GM21367 (cell line): Measurements from ENCODE around the gene TMOD1.

Experiments
- ATAC-seq: cut with Tn5 transposase; IDR thresholded peaks from one replicate; pipeline ENCODE4 v1.9.1; 2021; ENCODE audit not compliant: unreplicated experiment

Gene TMOD1

GRCh38 chr9:97545486-97545885 is 44.0 kb downstream of the TMOD1 start:
- no peak for ATAC-seq

- no peak for ATAC-seq
Observed at GRCh38 chr9:97547098-97547829, 45.8 kb downstream of the TMOD1 start.

GRCh38 chr9:97548379-97548778 is 46.9 kb downstream of the TMOD1 start:
- no peak for ATAC-seq

- no peak for ATAC-seq
Observed at GRCh38 chr9:97548819-97549540, 47.5 kb downstream of the TMOD1 start.

DNA sequence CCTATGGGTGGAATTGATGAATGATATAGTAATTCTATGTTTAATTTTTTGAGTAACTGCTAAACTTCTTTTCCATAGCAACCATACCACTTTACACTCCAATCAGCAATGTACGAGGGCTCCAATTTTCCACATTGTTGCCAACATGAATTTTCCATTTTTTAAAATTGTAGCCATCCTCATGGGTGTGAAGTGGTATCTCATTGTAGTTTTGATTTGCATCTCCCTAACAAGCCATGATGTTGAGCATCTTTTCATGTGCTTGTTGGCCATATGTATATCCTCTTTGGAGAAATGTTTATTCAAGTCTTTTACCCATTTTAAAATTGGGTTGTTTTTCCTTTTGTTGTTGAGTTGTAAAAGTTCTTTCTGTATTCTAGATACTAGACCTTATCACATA is 48.9 kb downstream of the TMOD1 start:
- no peak for ATAC-seq

DNA sequence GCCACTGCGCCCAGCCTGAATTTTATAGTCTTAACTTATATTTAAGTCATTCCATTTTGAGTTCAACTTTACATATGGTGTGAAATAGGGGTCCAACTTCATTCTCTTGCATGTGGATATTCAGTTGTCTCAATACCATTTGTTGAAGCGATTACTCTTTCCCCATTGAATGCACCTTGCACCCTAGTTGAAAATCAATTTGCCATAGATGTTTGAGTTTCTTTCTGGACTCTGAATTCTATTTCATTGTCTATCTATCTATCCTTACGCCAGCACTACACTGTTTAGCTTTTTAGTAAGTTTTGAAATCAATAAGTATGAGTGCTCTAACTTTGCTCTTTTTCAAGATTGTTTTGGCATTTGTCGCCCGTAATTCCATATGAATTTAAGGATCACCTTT is 49.8 kb downstream of the TMOD1 start:
- ATAC-seq = no peak

GRCh38 chr9:97553141-97553540 is 51.7 kb downstream of the TMOD1 start:
- ATAC-seq = no peak

- ATAC-seq = no peak
Observed at GRCh38 chr9:97553841-97554240, 52.4 kb downstream of the TMOD1 start.

GRCh38 chr9:97554566-97555075 is 53.2 kb downstream of the TMOD1 start:
- no peak for ATAC-seq

- no peak for ATAC-seq
Observed at GRCh38 chr9:97555164-97555563, 53.7 kb downstream of the TMOD1 start.

GRCh38 chr9:97556036-97556720 is 54.7 kb downstream of the TMOD1 start:
- no peak for ATAC-seq

GRCh38 chr9:97556721-97557605 is 55.5 kb downstream of the TMOD1 start:
- ATAC-seq = no peak

DNA sequence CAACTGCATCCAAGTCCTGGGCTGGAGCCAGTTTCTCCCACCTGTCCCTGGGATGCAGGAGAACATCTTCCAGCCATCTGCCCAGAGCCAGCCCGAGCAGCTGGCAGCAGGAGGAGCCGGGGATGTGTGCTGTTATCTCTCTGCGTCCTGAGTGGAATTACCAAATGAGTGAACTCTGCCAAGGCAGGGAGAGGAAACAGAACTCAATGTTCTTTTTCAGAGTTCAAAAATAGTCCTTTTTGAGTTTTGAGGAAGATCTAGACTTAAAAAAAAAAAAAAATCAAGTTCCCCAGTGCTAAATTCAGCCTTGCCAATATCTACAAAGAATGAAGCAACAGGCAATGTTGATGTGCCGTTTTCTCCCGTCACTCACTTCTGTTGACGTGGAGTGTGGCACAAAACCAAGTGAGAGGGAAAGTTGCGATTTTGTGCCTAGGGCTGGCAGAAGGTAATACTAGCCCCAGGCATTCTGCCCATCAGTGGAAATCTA is 56.2 kb downstream of the TMOD1 start:
- ATAC-seq = no peak

- peak; percentile 13 for ATAC-seq
Observed at GRCh38 chr9:97558701-97559101, 57.2 kb downstream of the TMOD1 start.

- peak; percentile 59 for ATAC-seq
Observed at GRCh38 chr9:97559111-97559514, 57.6 kb downstream of the TMOD1 start.

DNA sequence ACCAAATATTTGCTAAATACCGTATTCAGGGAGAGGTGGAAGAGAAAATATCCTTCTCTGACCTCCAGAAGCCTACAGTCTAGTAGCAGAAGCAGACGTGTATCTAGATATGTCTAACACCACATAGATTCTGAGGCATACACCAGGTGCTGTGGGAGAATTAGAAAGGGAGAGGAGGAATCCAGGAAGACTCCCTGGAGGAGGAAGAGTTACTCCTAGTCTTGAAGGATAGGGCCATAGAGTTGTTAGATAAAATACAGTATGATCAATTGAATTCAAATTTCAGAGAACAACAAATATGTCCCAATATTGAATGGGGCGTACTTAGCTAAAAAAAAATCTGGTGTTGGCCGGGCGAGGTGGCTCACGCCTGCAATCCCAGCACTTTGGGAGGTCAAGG is 58.7 kb downstream of the TMOD1 start:
- ATAC-seq = no peak

DNA sequence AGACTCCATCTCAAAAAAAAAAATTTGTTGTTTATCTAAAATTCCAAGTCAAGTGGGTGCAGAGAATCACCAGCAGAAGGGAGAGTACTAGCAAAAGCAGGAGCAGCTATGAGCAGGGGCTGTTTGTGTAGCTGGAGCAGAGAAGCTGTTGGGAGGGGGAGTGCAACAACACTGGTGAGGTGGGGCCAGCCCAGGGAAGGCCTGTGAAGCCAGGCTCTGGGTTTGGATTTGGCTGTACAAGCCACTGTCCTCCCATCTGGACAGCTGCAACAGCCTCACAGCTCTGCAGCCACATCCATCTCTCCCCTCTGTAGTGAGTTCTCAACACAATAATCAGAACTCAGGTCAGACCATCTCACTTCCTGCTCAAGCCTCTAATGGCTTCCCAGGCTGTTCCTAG is 59.4 kb downstream of the TMOD1 start:
- ATAC-seq = no peak

- no peak for ATAC-seq
Observed at GRCh38 chr9:97561501-97561900, 60.0 kb downstream of the TMOD1 start.

DNA sequence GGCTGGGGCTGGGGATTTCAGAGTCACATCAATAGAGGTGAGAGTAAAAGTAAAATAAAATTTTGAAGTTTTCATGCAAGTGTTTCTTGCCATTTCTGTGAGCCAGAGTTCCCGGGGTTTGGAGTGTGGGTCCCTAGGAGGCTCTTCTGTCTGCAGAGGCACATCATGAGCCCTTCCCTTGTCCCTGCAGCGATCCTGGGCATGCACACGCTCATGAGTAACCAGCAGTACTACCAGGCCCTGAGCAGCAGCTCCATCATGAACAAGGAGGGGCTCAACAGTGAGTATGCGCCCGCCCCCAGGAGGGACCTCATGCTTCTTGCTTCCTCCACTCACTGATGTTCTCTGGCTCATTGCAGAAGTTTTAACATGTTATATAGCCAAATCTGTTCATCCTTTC is 61.1 kb downstream of the TMOD1 start:
- no peak for ATAC-seq

GRCh38 chr9:97563458-97564135 is 62.1 kb downstream of the TMOD1 start:
- no peak for ATAC-seq
